Muscle layer of colon (tissue), 2 donors: ENCODE data around the gene OR2T1.
"Not testable (repeated sequence)": the region's sequence is repeated elsewhere in the genome, so short reads cannot be mapped to it uniquely, and the experiment has no call there.

Experiments used
- H3K27ac ChIP-seq: one replicate; pipeline ENCODE4 v1.7.0; 2013; ENCODE audit warnings: low read depth, mild to moderate bottlenecking, low read length, moderate library complexity
- H3K27me3 ChIP-seq, 2 donors: one replicate each; pipeline ENCODE4 v1.7.0; 2013; ENCODE audit warnings: low read length in 2 of 2, mild to moderate bottlenecking in 2 of 2; ENCODE audit not compliant: insufficient read depth in 2 of 2, control insufficient read depth in 1 of 2
- H3K36me3 ChIP-seq: one replicate; pipeline ENCODE4 v1.7.0; 2013; ENCODE audit warnings: mild to moderate bottlenecking, low read length; ENCODE audit not compliant: insufficient read depth
- H3K4me1 ChIP-seq: one replicate; pipeline ENCODE4 v1.7.0; 2013; ENCODE audit warnings: mild to moderate bottlenecking, low read length; ENCODE audit not compliant: insufficient read depth
- H3K4me3 ChIP-seq, 2 donors: one replicate each; pipeline ENCODE4 v1.7.0; 2013; ENCODE audit warnings: low read length in 2 of 2, low read depth in 1 of 2, mild to moderate bottlenecking in 1 of 2, moderate library complexity in 1 of 2
- H3K9ac ChIP-seq: one replicate; pipeline ENCODE4 v1.7.0; 2013; ENCODE audit warnings: low read length
- H3K9me3 ChIP-seq: one replicate; pipeline ENCODE4 v1.7.0; 2013; ENCODE audit warnings: mild to moderate bottlenecking, low read length
- donor health status: abdominal sarcoma.
- donor health status: Adenocarcinoma of cecum.

Gene OR2T1

GRCh38 chr1:248406721-248407692 is 4.2 kb downstream of the OR2T1 start:
- no peak overlapping the region for H3K27ac ChIP-seq
- H3K9me3 ChIP-seq = no peaks in the 10 kb centered on the region
- no peak overlapping the region for H3K4me3 ChIP-seq
- no peak overlapping the region for H3K9ac ChIP-seq
- H3K4me1 ChIP-seq = no peaks in the 10 kb centered on the region
- no peaks in the 10 kb centered on the region for H3K27me3 ChIP-seq
- H3K36me3 ChIP-seq = no peaks in the 10 kb centered on the region

- H3K4me3 ChIP-seq = no peak overlapping the region
- H3K27ac ChIP-seq = no peak overlapping the region
- H3K27me3 ChIP-seq = no peaks in the 10 kb centered on the region
- no peaks in the 10 kb centered on the region for H3K9me3 ChIP-seq
- no peaks in the 10 kb centered on the region for H3K4me1 ChIP-seq
- no peak overlapping the region for H3K9ac ChIP-seq
- no peaks in the 10 kb centered on the region for H3K36me3 ChIP-seq
These were observed 13.4 kb downstream of the OR2T1 start for GRCh38 chr1:248416226-248416625.

GRCh38 chr1:248417854-248418253 is 15.0 kb downstream of the OR2T1 start:
- no peak overlapping the region for H3K9ac ChIP-seq
- H3K36me3 ChIP-seq = no peaks in the 10 kb centered on the region
- H3K9me3 ChIP-seq = no peaks in the 10 kb centered on the region
- H3K27me3 ChIP-seq = no peaks in the 10 kb centered on the region
- no peak overlapping the region for H3K4me3 ChIP-seq
- H3K4me1 ChIP-seq = no peaks in the 10 kb centered on the region
- H3K27ac ChIP-seq = no peak overlapping the region

GRCh38 chr1:248421384-248421783 is 18.5 kb downstream of the OR2T1 start:
- Histone ChIP-seq H3K9ac (no peak overlapping the region), H3K9me3 (no peaks in the 10 kb centered on the region)

GRCh38 chr1:248427526-248428191 is 24.8 kb downstream of the OR2T1 start:
- H3K9me3 ChIP-seq, H3K4me1 ChIP-seq, H3K27me3 ChIP-seq, H3K36me3 ChIP-seq, H3K9ac ChIP-seq, H3K4me3 ChIP-seq, H3K27ac ChIP-seq: not testable (repeated sequence)

More at GRCh38 chr1:248421384-248421783, 18.5 kb downstream of the OR2T1 start:
- Histone ChIP-seq H3K27me3 (no peaks in the 10 kb centered on the region), H3K4me3 (no peak overlapping the region), H3K36me3 (no peaks in the 10 kb centered on the region), H3K27ac (no peak overlapping the region), H3K4me1 (no peaks in the 10 kb centered on the region)

GRCh38 chr1:248428192-248428533 is 25.3 kb downstream of the OR2T1 start:
- not testable (repeated sequence) for H3K36me3 ChIP-seq, H3K4me3 ChIP-seq, H3K27ac ChIP-seq, H3K27me3 ChIP-seq, H3K9ac ChIP-seq, H3K9me3 ChIP-seq, H3K4me1 ChIP-seq

GRCh38 chr1:248431683-248432082 is 28.8 kb downstream of the OR2T1 start:
- not testable (repeated sequence) for H3K27ac ChIP-seq, H3K27me3 ChIP-seq, H3K9ac ChIP-seq, H3K4me3 ChIP-seq, H3K9me3 ChIP-seq, H3K36me3 ChIP-seq, H3K4me1 ChIP-seq

- not testable (repeated sequence) for H3K9me3 ChIP-seq, H3K4me3 ChIP-seq, H3K27me3 ChIP-seq, H3K27ac ChIP-seq, H3K36me3 ChIP-seq, H3K4me1 ChIP-seq, H3K9ac ChIP-seq
These were observed 29.4 kb downstream of the OR2T1 start for GRCh38 chr1:248432201-248432600.

- H3K9me3 ChIP-seq, H3K9ac ChIP-seq, H3K4me3 ChIP-seq, H3K4me1 ChIP-seq, H3K27ac ChIP-seq, H3K27me3 ChIP-seq, H3K36me3 ChIP-seq: not testable (repeated sequence)
These were observed 31.1 kb downstream of the OR2T1 start for GRCh38 chr1:248433811-248434415.

GRCh38 chr1:248434913-248435312 is 32.1 kb downstream of the OR2T1 start:
- not testable (repeated sequence) for H3K27ac ChIP-seq, H3K9me3 ChIP-seq, H3K4me3 ChIP-seq, H3K9ac ChIP-seq, H3K4me1 ChIP-seq, H3K27me3 ChIP-seq, H3K36me3 ChIP-seq

GRCh38 chr1:248436303-248436702 is 33.5 kb downstream of the OR2T1 start:
- H3K36me3 ChIP-seq, H3K9ac ChIP-seq, H3K4me3 ChIP-seq, H3K27ac ChIP-seq, H3K27me3 ChIP-seq, H3K4me1 ChIP-seq, H3K9me3 ChIP-seq: not testable (repeated sequence)
